Measurements from ENCODE around the gene LTB.
A peak's percentile ranks its signal among the peaks of the same experiment; 100 is the strongest.

LTB gene

GRCh38 chr6:31541658-31542521 is 40.3 kb downstream of the LTB start, which contains the start of gene DDX39B:
Gene DDX39B, minus strand, starts transcription at chr6:31542003. Its CDS starts 1,471 bp downstream, at chr6:31540532.
- peak within 1 kb of the TSS; percentile 100 for H3K4me3 ChIP-seq (ENCODE audit: control insufficient read depth, low read depth, low read length)
- no peak for TF ChIP-seq CTCF (conservative IDR thresholded peaks at IDR 0.05; ENCODE audit: control insufficient read depth, insufficient read depth, low read depth, low read length)
- DNase-seq (ENCODE audit: low read depth): peak; percentile 97

GRCh38 chr6:31541059-31541657 is 41.1 kb downstream of the LTB start:
- peak overlapping the region; percentile 100 for H3K4me3 ChIP-seq (ENCODE audit: control insufficient read depth, low read depth, low read length)
- no peak for TF ChIP-seq CTCF (conservative IDR thresholded peaks at IDR 0.05; ENCODE audit: control insufficient read depth, insufficient read depth, low read depth, low read length)
- peak; percentile 60 for DNase-seq (ENCODE audit: low read depth)

GRCh38 chr6:31540640-31541039 is 41.6 kb downstream of the LTB start:
- peak overlapping the region; percentile 100 for H3K4me3 ChIP-seq (ENCODE audit: control insufficient read depth, low read depth, low read length)
- TF ChIP-seq CTCF (conservative IDR thresholded peaks at IDR 0.05; ENCODE audit: control insufficient read depth, insufficient read depth, low read depth, low read length): no peak
- DNase-seq (ENCODE audit: low read depth): no peak

- DNase-seq (ENCODE audit: low read depth): no peak
- TF ChIP-seq CTCF (conservative IDR thresholded peaks at IDR 0.05; ENCODE audit: control insufficient read depth, insufficient read depth, low read depth, low read length): no peak
- H3K4me3 ChIP-seq (ENCODE audit: control insufficient read depth, low read depth, low read length): peak overlapping the region; percentile 100
These were observed 43.3 kb downstream of the LTB start for GRCh38 chr6:31538805-31539400.

GRCh38 chr6:31535538-31536324 is 46.5 kb downstream of the LTB start:
- TF ChIP-seq CTCF (conservative IDR thresholded peaks at IDR 0.05; ENCODE audit: control insufficient read depth, insufficient read depth, low read depth, low read length): no peak
- H3K4me3 ChIP-seq (ENCODE audit: control insufficient read depth, low read depth, low read length): no peak overlapping the region
- no peak for DNase-seq (ENCODE audit: low read depth)

GRCh38 chr6:31534521-31535040 is 47.6 kb downstream of the LTB start:
- TF ChIP-seq CTCF (conservative IDR thresholded peaks at IDR 0.05; ENCODE audit: control insufficient read depth, insufficient read depth, low read depth, low read length): no peak
- no peak for DNase-seq (ENCODE audit: low read depth)
- no peak overlapping the region for H3K4me3 ChIP-seq (ENCODE audit: control insufficient read depth, low read depth, low read length)
